Measurements from ENCODE around the gene RFX2.
"Not testable (repeated sequence)": the region's sequence is repeated elsewhere in the genome, so short reads cannot be mapped to it uniquely, and the experiment has no call there.

The RFX2 gene

DNA sequence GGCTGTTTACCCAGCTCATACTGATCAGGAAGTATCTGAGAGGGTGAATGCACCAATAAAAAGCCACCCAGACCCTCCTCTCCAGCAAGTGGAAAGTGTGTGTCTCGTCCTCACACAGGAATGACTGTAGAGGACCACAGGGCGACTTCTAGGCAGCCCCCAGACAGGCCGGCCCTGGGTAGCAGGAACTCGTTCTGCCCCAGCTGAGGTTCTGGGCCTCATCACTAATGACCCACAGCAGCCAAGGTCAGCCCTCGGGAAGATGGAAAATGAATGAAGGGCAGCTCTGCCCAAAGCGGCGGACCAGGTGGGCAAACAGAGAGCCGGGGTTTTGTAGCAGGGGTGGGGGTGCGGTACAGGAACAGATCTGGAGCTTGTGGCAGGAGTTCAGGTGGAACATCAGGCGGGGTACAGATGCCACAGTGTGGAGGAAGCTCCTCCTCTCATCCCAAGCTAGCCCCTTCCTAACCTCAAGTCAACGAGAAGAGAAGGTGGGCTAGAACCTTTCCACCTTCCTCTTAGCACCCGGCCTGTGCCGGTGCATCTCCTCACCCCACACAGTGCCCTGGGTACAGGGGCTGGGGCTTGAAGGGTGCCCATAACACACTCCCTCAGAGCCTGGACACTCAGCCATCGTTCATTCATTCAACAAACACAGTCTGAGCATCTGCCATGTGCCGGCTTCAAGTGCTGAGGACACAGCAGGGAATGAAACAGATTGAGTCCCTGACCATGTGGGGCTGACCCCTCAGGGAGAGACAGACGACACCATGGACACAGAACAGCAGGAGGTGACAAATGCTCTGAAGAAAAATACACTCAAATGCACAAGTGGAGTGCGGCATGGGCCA lies 36.2 kb downstream of the RFX2 start:
- DNase-seq = peak; percentile 59

DNA sequence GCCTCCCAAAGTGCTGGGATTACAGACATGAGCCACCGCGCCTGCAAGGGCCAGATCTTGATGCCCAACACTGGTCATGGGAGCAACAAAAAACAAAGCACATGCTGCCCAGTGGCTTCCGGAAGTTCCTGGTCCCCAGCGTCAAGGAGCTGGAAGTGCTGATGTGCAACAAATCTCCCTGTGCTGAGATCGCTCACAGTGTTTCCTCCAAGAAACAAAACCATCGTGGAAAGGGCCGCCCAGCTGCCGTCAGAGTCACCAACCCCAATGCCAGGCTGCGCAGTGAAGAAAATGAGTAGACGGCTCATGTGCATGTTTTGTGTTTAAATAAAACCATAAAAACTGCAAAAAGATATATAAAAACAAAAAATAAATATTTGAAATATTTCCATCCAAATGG lies 37.1 kb downstream of the RFX2 start:
- DNase-seq = not testable (repeated sequence)

DNA sequence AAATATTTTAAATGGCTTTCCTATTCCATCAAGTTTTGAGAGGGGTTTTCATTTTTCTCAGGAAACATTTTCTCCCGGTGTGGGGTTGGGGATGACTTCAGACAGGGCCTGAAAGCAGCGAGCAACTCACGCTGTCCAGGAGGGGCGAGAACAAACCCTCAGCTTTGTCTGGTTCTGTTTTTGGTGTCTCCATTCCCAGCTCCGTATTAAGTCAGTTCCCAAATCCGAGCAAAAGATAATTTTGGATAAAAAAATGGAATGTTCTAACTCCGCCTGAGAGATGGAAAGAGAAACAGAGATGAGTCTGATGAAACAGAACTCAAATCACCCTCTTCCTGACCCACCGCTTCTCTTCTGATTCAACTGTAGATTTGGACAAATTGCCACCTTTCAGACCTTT lies 38.4 kb downstream of the RFX2 start:
- no peak for DNase-seq

DNA sequence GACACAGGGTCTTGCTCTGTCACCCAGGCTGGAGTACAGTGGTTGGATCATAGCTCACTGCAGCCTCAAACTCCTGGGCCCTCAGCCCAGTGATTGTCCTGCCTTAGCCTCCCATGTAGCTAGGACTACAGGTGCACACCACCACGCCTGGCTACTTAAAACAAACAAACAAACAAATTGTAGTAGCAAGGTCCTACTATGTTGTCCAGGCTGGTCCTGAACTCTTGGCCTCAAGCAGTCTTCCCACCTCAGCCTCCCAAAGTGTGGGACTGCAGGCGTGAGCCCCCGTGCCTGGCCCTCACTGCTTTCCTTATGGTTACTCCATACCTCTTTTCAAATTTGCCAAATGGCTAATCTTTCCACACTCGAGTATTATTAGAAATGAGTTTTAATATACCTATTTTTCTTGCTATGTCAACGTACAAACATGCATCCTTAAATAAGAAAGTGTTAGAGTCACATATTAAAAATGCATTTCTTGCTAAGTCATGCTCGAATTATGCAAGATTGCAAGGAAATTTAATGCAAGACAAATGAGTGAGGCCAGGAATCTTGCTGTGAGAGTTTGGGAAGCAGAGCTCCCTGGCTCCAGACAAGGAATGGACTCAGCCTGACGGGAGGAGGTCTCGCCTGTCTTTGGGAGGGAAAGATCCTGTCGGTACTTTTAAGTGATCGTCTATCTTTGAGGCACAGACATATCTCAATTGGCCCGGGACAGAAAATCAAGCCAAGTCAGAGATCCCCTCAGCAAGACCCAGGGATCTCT lies 39.4 kb downstream of the RFX2 start:
- no peak for DNase-seq

DNA sequence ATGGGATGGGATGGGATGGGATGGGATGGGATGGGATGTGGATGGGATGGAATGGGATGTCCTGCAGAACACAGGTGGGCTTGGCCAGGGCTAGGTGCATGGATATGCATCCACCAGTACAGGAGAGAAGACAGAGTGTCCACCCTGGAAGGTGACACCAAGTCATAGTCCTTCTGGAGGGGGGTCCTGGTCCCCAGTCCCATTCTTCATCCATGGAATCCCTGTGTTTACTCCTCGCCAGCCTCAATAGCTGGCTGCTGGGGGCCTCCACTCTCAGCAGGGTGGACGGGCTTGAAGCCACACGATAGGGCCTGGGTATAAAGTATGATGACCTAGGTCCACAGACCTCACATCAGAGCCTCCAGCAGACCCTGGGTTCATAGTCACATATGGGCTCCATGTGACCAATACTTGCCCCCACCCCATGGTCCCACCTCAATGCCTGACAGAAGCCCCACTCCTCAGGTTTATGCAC lies 40.1 kb downstream of the RFX2 start:
- no peak for DNase-seq

DNA sequence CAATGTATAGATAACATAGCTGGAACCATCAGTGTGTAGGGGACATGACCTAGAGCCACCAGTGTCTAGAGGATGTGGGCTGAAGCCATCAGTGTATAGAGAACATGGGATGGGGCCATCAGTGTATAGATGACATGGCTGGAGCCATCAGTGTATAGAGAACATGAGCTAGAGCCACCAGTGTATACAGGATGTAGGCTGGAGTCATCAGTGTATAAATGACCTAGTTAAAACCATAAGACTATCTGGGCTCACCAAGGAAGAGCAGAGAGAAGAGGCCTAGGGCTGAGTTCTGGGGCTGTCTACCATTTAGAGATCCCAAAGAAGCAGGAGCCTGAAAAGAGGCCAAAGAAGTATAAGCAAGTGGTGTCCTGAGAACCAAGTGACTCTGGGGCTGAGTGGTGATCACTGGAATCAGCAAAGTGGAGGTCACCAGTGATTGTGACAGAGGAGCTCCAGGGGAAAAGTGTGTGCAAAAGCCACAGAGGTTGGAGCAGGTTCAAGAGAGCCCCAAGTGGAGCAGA lies 41.0 kb downstream of the RFX2 start:
- DNase-seq = no peak

DNA sequence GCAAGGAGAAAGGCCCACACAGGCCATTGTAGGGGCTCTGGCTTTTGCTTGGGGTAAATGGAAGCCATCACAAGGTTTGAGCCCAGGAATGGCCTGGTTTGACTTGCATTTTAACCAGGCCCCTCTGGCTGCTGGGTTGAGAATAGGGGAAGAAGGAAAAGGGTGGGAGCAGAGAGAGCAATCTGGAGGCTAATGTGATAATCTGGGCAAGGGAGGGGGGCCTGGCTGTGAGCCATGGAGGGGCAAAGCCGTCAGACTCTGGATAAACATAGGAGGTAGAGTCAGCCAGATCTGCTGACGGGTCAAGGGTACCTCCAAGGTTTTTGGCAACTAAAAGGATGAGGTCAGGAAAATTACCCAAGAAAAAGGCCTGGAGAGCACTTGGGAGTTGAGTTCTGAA lies 41.6 kb downstream of the RFX2 start:
- no peak for DNase-seq

DNA sequence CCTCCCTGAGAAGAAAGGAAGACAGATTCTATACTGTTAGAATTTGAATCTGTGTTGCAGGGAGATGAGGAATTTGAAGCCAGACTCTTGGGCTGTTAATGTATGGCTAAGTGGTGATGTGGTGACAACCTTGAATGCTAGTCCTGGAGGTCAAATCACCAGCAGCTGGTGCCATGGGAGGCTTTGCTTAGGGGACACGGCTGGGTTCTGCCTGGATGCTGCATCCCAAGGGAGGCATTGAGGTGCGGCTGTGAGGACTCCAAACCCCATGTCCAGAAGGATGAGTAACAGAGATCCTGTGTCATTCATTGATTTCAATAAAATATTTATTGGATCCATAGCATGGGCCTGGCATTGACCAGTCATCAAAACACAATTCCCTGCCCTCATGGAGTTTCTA lies 42.3 kb downstream of the RFX2 start:
- no peak for DNase-seq

DNA sequence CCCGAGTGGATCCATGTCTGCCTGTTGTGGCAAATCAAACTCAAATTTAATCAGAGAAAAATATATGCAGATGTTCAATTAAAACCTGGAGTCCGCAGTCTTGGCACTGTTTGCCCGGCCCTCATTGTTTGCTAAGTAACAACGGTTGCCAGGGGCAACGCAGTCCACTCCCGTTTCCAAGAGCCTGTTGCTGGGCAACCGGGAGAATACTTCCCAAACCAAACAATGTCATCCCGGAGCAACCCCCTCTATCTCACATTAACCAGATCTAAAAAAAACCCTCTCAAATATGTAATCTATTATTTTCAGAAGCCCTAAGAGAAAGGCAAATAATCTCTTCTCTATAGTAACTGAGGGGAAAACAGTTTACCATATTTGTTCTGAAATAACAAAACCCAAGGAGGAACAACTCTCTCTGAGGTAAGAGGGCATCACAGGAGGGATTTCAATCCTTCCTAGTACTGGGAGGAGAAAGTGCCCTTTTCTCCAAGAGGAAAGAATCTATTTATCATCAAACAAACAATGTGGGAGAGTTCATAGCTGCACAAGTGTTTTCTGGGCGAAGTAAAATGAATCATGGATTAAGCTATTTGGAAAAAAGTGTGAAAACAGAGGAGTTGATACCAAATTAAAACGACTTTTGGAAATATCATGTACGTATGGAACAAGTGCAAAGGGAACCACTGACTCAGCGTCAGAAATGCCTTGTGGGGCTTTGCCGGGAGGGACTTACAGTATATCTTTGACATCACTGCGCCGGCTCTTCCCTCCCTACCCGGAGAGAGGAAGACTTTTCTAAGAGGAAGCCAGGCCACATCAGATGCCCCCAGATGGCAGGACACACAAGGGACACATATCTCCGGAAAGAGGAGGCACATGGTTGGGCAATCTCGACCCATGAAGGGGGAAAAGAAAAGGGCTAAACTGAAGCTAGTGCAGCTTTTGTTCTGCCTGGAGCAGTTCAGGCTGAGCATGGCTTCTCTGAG lies 43.3 kb downstream of the RFX2 start:
- DNase-seq = peak; percentile 99

DNA sequence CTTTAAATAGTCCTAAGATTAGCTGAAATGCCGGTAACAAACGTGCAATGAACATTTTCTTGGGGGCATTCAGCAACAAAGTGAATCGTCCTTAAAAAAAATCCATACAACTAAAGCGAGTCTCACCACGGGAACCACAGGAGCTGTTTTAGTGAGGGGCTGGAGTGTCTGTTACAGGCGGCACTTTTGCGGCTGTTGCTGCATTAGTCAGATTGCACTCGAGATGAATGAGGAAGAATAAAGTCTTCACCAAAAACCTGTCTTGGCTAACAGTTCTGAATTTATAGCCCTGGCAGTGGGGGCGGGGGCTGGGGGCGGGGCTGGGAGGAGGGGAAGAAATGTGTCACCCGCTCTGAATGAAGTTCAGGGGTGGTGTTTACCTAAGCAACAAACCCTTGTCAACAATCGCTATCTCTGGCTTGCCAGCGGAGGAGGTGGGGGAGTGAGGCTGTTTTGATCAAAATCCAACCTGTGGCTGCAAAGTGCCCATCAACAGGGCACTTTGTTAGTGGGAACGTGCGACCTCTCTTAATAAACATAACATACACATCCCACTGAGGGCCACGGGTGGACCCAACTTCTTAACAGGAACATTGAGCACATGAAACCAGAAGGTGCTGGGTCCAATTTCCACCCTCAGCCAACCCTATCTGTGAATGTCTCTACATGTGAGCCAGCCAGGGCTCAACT lies 44.5 kb downstream of the RFX2 start:
- DNase-seq = peak; percentile 90

DNA sequence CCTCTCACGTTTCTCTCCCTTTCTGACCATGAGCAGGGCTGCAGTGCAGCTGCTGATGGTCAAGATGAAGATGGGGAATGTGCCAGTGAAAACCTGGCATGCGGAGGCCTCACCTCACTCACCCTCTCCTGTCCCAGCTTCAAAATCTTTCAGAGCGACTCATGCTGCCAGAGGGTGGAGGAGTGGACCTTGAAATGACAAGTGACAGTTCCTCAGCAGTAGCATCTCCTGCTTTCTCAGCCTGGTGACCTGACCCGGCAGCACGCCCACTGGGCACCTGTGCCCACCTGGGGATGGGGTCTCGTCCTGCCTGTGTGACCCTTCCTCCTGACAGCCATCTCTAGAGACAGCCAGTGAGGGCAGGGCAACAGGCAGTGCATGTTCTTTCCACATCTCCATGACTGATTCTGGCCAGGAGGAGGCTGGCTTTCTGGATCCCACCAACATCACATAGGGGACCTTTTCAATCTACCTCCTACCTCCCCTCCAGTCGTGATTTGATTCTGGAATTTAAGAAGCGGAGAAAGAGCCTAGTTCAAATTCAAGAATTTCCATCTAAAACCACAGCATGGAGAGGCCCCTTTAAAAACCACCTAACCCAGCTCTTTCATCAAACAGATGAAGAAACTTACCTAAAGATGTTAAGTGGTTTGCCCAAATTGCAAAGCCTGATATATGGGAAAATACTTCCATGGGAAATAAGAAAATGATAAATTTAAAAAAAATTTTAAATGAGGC lies 45.8 kb downstream of the RFX2 start:
- no peak for DNase-seq

DNA sequence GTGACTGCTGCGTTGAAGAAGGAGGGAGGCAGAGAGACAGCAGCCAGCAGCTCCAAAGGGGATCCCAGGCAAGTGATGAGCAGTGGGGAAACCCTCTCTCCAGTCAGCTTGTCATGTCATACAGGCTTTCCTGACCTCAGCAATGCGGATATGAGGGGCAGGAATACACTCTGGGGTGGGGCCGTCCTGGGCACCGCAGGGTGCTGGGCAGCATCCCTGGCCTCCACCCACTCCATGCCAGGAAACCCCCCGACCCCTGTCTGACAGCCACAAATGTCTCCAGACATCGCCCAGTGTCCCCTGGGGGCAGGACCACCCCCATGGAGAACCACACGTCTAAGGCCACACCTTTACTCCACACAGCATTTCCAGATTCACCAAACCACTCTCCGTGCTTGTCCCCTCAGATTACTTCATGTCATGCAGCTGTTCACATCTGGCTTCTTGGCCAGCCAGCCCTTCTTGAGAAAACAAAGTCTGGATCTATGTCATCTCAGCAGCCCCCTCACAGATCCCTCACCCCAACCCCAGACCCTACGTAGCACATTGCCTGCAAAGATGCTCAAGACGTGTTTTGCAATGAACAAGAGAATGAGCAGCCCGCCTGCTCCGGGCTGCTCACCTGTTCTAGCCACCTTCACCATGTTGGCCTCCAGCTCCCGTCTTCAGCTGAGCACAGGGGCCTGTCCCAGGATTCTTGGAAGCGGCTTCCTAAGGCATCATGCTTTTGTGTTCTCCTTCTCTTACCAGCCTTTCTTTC lies 46.5 kb downstream of the RFX2 start:
- no peak for DNase-seq

DNA sequence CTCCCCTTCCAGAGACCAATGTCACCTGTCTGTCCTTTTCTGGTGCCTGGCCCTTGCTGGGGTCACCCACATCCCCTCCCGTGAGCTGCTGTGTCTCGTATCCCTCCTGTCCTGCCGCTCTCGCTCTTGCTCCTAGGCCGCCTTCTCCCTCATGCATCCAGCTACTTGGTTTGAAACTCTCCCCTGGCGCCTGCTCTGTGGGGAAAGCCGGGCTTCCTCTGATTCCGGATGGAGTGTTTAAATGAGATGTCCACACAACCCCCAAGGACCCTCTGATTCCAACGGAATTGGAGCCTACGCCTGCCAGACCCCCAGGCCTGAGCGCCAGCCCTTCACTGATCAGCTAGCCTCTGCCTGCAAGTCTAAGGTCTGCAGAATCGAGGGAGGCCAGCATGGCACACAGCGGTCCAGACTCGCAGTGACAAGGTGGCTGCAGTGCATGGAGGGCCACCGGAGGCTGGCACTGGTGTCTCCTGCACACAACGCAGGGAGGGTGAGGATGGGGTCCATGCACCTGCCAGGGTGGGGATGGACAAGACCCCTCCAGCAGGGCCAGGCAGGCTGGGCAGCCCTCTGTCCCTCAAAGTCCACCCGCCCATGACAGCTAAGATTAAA lies 47.2 kb downstream of the RFX2 start:
- no peak for DNase-seq

DNA sequence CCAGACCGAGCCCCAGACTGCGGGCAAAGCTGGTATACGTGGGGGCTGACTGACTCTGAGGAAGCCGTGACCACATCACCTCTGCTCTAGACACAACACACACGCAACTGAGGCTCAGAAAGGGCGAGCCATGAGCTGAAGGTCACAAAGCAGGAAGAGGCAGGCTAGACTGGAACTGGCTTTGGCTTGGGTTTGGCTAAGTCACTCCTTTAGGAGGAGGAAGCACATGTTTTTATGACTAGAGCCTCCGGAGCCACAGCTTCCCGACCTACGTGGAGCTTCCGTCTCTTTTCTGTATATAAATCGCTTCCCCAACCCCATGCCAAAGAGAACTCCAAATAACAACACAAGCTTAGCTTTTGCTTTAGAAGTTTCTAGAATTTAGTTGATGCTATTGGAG lies 48.0 kb downstream of the RFX2 start:
- DNase-seq = no peak

DNA sequence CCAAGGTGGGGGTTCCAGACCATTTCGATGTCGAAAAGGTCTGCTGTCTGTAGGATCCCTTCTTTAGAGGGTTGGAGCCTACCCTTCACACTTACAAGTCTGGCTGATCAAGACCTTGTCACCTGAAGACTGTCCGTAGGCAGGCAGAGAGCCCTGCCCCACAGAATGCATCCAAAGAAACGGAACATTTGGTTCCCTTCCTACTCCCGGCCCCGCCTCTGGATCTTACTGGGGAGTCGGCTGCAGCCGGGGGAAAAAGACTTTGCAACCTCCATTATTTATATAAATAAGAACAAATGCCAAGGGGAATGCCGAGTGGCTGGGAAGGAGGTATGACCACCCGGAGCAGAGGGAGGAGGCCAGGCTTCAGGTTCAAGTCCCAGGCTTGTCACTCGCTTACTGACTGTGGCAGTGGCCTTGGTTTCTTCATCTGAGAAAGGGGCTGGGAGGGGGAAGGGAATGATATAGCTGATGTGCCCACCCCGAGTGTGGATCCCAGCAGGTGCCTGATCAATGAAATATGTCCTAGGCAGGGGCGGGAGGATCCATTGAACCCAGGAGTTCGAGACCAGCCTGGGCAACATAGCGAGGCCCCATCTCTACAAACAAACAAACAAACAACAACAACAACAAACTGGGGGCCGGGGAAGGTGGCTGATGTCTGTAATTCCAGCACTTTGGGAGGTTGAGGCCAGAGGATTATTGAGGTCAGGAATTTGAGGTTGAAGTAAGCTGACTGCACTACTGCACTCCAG lies 48.7 kb downstream of the RFX2 start:
- no peak for DNase-seq

DNA sequence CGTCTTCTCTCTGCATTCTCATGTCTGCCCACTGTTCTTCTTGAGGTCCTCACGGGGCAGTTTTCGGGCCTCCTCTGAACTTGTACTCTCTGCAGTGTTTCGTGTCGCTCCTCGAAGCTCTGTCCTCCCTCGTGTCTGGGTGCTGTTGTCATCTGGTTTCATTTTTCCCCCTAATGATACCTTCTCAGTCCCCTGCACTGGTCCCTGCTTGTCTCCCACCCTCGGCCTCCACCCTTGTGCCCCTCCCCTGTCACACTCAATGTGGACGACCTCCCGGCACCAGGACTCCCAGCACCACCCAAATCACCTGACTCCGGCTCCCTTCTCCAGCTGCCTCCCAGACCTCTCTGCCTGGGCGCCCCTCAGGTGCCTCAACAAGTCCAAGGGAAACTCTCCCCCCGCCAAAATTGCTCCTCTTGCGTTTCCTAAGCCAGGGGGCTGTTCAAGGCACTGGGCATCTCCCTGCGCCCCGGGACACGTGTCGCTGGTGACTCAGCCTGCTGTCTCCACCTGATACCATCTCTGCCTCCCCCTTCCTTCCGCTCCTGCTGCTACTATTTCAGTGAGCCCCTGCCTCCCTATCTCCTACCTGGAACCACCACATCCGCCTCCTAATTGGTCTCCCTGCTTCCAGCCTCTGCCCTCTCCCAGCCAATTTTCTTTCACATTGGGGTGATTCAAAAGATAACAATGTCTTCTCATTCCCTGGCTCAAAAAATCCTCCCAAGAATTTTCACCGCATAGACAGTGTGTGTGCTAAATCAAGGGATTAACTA lies 49.5 kb downstream of the RFX2 start:
- DNase-seq = peak; percentile 13

DNA sequence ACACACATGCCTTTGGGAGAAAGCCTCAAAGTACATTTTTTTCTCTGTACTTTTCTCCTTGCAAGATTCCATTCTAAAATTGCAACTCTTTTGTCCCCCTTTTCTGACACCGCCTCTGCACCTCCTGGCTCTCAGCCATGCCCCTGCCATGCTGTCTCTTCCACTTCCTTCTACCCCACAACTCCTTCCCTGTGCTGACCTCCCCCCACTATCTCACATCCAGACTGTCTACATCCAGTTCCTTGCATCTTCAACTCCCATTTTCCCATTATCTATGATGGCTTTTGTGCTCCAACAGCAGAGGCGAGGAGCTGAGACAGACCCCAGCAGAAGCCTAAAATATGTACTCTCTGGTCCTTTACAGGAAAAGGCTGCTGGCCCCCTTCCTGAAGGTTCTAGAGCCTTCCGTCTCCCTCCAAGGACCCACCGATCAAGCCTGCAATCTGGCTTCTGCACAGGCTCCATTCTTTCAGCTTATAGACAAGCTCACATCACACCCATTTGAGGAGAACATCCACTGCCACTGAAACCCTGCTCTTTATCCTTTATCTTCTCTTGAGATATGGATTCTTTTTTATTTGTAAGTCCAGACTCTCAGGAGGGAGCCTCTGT lies 50.2 kb downstream of the RFX2 start:
- DNase-seq = no peak

DNA sequence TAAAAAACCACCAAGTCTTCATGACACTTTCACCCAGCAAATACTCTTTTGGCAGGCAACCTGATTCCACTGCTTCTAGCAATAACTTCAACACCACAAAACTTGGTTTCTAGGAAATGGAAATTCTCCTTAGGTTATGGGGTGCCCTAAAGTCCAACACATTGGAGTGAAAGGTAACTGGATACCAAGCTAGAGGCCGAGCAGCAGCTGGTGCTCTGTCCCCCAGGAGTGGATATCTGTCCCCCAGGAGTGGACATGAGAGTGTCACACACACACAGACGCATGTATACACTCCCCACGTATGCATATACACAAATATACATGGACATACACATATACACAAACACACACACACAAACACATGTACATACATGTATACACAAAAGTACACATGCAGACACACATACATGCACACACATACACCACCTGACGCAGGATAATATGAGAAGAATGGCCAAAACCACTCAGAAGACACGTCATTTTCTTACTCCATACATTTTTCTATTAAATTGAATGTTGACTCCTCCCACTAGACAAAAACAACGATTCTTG lies 50.8 kb downstream of the RFX2 start:
- no peak for DNase-seq
